GM19452 (cell line): ENCODE results near the gene TEX19.
"Not testable (repeated sequence)": the region's sequence is repeated elsewhere in the genome, so short reads cannot be mapped to it uniquely, and the experiment has no call there.

Experiments
- ATAC-seq: cut with Tn5 transposase; IDR thresholded peaks from one replicate; pipeline ENCODE4 v1.9.1; 2021; ENCODE audit not compliant: unreplicated experiment

TEX19 gene

DNA sequence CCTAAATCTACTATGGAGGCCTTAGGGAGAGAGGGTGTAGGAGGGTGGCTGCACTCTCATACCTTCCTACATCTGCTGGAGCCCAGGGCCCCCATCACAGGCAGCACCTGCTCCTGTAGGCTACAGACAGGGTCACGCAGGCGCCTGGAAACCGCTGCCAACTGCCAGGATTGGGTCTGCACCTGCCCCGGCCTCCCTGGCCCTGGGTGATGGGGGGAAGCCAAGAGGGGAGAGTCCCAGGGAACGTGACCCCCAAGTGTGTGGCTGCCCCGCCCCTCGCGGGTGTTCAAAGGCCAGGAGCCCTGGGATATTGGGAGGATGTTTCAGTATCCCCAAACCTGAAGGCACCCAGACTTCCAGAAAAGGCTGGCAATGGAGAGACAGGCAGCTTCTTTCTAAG lies 5.6 kb upstream of the TEX19 start:
- ATAC-seq: no peak

DNA sequence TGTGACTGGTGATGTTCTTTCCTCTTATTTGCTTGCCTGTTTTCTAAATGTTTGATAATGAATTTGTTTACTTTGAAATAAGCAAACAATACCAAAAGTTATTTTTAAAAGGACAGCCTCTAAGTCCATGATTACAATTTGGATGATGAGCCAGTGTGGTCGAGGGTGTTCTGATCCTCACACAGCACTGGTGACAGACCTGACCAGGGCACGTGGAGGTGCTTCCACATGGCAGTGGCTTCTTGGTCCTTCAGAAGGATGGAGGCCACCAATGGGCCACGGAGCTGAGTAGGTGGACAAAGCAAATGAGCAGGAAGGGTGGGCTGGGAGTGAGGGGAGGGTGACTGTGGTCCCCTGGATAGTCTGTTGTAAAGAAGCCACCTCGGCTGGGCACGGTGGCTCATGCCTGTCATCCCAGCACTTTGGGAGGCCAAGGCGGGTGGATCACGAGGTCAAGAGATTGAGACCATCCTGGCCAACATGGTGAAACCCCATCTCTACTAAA lies 4.2 kb upstream of the TEX19 start:
- ATAC-seq: no peak

GRCh38 chr17:82355770-82356427 lies 3.1 kb upstream of the TEX19 start:
- ATAC-seq: no peak

DNA sequence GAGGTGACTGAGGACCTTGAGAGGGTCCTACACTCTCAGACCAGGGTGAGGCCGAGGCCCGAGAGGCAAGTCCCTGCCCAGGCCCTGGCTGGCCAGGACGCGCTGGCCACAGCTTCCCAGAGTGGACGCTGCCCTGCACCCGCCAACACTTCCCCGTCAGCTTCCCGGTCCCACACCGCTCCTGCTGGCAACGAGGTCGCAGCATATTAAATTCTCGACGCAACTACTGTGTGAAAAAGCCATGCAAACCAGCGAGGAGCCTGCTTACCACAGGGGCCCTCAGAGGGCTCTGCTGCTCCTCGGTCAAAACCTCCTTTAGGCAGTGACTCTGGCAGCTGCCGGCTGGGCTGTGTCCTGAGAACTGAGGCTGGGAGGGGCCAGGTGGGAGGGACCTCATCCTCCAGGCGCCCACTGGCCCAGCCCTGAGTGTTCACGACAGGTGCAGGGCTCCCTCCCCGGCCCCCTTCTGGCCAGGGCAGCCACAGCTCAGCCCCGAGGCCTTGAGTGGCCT lies 2.1 kb upstream of the TEX19 start:
- no peak for ATAC-seq

DNA sequence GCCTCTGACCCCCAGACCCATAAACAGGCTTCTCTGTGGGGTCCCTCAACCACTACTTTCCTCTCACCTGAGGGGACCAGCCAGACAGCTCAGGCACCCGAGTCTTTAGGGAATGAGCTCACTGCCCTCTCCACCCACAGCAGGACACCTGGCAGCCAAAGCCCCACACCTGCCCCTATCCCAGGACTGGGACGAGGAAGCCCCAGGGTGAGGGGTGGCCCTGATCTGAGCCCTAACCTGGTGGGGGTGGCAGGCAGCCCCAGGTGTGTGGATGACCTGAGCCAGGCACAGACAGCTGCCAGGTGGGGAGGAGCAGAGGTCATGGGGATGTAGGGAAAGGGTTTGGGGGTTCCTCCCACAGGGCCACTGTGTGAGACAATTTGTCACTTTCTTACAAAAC lies 1.7 kb upstream of the TEX19 start:
- no peak for ATAC-seq

GRCh38 chr17:82359451-82360074 lies 516 bp downstream of the TEX19 start:
- not testable (repeated sequence) for ATAC-seq

GRCh38 chr17:82361885-82362633 lies 3.0 kb downstream of the TEX19 start:
- ATAC-seq: no peak

DNA sequence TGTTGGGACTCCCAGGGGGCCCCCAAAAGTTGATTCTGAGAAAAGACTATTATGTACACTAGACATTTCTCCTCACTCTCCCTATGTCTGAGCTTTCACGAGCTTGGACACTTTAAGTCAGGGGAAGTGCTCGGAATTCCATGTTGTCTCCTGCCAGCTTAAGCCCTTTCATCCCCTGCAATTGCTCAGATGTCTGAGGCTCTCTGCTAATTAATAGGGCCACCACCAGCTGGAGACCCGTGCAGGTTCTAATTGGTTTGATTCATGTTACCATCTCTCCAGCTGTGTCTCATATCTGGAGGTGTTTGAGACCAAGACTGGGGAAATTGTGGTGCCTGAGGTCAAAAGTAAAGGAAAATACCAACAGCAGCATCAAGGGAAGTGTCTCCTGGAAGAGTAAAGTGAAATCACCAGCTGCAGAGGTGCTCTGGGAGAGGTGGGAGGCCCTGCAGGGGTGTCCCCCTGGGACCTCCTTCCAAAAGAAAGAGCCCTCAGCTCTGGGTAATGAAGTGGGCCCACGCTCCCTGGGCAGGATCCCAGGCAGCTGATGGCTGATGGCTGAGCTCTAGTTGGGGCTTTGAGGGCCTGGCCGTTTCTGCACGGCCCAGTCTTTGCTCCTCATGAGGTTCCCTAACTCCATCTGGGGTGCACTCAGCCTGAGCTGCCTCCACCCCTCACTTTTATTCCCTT lies 6.7 kb downstream of the TEX19 start:
- no peak for ATAC-seq

- ATAC-seq: no peak
Measured at GRCh38 chr17:82366749-82367148, 7.7 kb downstream of the TEX19 start.

DNA sequence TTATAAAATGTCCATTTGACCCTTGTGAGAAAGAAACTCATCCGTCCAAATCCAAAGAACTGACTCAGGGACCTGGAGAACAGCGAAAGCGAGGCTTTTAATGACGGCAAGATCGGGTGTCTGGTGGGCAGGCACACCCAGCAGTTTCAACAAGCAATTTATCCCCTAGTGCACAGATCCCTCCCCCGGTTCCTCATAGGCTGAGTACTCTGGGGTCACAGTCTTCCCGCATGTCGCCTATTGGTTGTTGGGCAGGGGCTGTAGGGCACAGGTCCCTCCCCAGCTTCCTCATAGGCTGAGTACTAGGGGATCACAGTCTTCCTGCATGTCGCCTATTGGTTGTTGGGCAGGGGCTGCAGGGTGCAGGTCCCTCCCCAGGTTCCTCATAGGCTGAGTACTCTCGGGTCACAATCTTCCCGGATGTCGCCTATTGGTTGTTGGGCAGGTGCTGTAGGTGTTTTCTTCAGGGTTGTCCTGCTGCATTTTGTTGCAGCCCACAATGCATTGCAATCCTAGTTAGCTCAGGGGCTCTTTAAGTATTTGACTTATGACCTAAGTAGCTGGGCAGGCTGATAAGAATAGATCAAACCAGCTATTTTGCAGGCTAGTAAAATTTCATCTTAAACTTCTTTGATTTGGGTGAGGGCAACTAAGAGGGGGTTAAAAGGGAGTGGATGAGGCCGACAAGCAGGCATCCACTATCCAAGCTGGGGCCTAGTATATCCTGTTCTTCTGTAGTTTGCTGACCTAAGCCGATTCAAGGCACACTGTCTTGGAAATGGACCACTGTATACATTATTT lies 8.9 kb downstream of the TEX19 start:
- ATAC-seq: no peak

- ATAC-seq: no peak
Measured at GRCh38 chr17:82369211-82369610, 10.2 kb downstream of the TEX19 start.

DNA sequence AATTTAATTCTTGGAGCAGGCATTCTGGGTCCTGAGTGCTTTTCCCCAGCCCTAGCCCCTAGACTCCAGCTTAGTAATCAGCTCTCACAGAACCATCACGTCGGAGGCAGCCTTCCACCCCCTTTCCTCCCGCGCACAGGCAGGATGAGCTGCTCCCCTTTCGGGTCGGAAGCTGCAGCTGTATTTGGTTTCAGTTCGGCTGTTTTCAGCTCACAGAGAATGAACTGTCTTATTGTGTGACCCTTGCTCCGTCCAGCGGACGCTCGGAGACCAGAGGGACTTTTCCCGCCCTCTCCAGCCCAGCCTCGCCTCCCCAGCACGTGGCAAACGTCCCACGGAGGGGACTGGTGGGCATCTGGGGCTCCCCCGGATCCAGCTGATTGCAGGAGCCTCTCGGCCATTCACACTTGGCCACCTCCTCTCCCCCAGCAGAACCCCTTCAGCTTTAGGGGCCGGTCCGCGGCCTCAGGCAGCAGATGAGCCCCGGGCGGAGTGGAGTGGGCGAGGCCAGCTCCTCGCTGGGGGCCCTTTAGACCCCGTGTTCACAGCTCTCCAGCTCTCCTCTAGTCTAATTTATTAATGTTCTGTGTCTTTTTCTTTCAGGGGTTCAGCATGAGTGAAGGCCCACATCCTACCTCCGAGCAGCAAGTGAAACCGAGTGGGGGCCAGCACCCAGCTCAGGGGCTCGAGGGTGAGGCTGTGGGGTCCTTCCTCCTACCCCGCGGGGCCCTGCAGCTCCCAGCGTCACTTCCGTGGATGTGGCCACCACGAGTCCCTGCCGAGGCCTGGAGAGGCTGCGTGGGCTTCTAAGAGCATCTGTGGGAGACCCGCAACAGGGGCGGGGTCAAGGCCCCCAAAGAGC lies 11.7 kb downstream of the TEX19 start:
- ATAC-seq: no peak

GRCh38 chr17:82371333-82372248 lies 12.5 kb downstream of the TEX19 start, which contains the start of gene UTS2R:
UTS2R (plus strand) TSS chr17:82371765; CDS start chr17:82374325, 2,560 bp downstream.
- ATAC-seq: no peak

DNA sequence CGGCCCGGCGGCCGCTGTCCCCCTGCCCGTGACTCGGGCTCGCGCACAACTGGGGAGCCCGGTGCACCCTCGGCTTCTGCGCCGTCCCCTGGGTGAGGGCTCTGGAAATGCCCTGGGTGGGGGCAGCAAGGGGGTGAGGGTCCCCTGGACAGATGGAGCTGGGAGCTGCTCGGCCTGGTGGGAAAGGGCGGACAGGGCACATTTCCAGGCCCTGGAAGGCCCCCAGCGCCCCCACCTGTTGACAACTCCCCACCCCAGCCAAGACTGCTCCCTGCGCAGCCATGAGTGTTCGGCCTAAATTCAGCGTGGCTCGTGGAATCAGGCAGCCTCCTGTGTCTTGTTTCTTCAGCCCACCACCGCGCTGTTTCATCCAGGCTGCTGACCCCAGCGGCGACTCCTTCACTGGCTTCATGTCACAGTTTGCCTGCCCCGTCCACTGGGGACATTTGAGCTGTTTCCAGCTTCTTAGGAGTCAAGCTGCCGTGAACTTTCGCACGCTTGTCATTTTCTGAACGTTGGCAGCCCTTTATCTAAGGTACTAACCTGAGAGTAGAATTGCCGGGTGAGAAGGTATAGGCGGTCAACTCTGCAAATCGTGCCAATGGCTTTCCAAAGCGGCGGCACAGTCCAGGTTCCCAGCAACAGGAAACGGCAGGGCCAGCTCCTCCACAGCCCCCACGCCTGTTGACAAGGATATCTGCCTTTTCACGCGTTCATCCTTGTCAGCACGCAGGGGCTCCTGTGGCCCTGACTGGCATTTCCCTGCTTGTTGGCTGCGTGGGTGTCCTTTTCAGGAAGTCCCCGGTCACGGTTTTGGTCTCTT lies 13.4 kb downstream of the TEX19 start:
- no peak for ATAC-seq

GRCh38 chr17:82373072-82373452 lies 14.0 kb downstream of the TEX19 start:
- not testable (repeated sequence) for ATAC-seq

GRCh38 chr17:82373731-82374625 lies 14.9 kb downstream of the TEX19 start:
- ATAC-seq: no peak
